ENCODE measurements around the gene LLPH.
A peak's percentile ranks its signal among the peaks of the same experiment; 100 is the strongest.

The LLPH gene

GRCh38 chr12:66141299-66141698, 10.7 kb upstream of the LLPH start:
- DNase-seq, result no peak

GRCh38 chr12:66140731-66141130, 10.2 kb upstream of the LLPH start:
- no peak for DNase-seq

DNA sequence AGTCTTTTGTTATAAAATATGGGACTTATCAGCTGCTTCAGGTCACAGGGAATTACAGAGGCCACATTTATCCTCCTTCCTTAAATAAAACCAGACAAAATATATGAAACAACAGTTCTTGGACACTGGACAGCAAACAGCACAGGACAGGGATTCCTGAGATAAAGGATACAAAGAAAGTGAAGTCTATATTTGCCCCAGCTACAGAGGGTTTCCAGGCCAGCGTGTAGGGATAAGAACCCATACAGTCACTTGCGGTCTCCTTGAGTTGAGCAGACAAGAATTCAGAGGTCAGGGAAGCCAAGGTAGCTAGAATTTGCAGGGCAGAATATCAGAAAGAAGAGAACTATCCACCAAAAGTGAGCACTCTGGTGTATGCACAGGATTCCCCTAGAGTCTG, 8.8 kb upstream of the LLPH start:
- DNase-seq, result no peak

- no peak for DNase-seq
Observed at GRCh38 chr12:66137937-66138336, 7.4 kb upstream of the LLPH start.

GRCh38 chr12:66132408-66132807, 1.9 kb upstream of the LLPH start:
- no peak for DNase-seq

GRCh38 chr12:66131067-66131688, 628 bp upstream of the LLPH start:
- DNase-seq, result no peak

DNA sequence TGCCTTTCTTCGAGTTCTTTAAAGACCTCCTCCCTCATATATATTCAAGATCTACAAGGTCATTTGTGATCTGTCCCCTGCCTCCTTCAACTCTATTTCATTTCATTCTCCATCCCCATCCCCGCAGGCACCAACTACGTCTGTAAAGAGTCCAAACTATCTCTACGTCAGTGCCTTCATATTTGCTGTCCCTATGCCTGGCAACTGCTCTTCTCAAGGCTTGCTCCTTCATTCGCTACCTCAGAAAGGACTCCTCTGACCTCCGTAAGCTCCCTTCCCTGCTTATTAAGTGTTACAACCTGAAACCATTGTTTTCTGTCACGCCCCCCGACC, 650 bp downstream of the LLPH start:
- no peak for DNase-seq

DNA sequence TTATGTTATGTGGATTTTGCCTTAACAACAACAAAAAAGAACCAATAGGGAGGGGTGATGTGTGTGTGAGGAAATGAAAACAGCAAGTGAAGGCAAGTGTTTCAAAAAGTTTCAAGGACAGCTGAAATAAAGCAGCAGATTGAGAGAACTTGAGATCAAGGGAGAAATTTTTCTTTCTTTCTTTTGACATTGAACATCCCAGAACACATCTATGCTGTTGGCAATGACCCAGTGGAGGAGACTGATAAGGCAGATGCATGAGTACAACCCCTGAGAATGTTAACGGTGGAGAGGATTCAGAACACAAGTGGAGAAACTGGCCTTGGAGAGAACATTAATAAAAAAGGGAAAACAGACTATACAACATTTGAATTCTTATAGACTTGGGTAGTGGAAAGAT, 2.9 kb downstream of the LLPH start:
- no peak for DNase-seq

GRCh38 chr12:66120477-66120876, 10.1 kb downstream of the LLPH start:
- no peak for DNase-seq

- no peak for DNase-seq
Observed at GRCh38 chr12:66119870-66120241, 10.7 kb downstream of the LLPH start.

DNA sequence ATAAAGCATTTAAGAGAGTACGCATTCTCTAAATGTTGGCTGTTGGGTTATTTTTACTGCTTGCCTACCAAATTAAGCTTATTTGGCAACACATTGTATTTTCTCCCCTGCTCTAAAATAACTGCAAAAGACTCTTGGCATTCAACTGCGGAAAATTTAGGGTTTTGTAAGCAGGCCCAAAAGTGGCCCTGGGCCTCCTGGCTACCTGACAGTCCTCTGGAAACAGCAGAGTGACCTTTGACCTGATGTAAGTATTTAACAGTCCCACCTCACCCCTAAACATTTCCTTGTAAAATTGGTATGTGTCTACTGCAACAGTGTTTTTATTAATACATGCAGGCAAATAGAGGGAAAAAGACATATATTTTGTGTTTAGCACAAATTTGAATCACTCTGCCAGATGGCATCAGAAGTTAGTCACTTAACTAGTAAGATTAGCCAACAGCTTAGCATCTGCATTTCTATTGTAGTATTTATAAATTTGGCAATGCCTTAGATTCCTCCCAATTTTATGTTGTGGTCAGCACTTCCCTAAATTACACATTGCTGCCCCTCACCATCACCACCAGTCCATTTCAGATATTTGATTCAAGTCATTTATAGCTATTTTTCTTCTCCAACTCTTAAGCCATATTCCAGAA, 11.2 kb downstream of the LLPH start:
- no peak for DNase-seq

GRCh38 chr12:66118240-66118891, 12.2 kb downstream of the LLPH start:
- DNase-seq, result no peak

- DNase-seq, result no peak
Observed at GRCh38 chr12:66117242-66117641, 13.3 kb downstream of the LLPH start.

DNA sequence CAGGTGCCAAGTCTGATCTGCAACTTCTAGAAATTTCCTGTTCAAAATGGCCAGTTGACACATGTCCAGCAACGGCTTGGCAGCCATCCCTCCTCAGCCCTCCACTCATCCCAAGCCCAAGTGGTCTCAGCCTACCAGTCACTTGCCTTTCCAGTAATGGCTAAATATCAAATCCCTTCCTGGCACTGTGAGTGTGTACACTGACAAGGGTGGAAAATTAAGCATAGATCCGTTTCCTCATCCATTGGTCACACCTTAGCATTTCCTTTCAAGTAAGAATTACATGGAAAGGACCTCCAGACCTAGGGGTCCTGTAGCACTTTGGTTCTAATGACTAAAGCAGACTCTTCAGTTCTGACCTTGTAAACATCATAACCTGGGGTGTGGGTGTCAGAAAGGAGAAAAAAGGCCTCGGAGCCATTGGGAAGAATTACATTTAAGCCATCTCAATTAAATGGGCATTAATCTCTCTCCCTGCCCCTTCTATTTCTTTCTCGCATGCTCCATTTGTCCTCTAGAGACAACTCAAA, 15.4 kb downstream of the LLPH start:
- no peak for DNase-seq

GRCh38 chr12:66113471-66113870, 17.1 kb downstream of the LLPH start:
- no peak for DNase-seq

DNA sequence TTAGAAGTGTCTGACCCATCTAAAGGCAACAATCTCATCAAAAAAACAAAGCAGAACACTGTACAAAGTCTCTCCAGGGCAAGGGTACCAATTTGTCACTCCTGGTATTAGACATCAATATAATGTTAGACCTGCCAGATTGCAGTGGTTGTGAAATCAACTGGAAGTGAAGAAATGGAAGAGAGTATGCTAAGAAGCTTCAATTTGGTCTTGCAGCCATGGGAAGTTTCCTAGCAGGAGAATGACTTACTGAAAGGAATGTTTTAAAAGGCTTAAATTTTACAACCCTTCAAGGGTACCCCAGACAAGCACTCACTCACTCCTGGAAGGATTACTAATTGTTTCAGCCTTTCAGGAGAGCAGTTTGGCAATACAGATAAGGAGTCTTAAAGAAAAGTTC, 18.9 kb downstream of the LLPH start:
- no peak for DNase-seq

- DNase-seq, result no peak
Observed at GRCh38 chr12:66109056-66109455, 21.5 kb downstream of the LLPH start.

DNA sequence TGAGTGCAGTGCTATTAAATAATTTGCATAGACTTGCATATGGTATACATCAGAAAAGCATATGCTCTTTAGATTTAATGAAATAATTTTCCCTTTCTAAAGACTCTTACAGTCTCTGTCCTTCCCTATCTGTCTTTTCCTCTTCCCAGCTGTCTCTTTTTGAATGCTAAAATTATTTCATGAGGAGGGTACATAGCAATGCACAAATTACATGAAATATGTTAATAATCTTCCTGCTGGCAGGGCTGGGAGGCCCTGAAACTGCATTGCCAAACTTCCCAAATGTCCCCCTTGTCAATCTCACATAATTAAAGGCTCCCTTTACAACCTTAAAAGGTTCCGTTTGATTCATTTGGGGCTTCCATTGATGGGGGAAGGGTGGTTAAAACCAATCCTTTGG, 22.2 kb downstream of the LLPH start:
- DNase-seq, result no peak

GRCh38 chr12:66107451-66107915, 23.1 kb downstream of the LLPH start:
- DNase-seq, result peak; percentile 2

GRCh38 chr12:66103016-66103913, 27.3 kb downstream of the LLPH start:
- no peak for DNase-seq

DNA sequence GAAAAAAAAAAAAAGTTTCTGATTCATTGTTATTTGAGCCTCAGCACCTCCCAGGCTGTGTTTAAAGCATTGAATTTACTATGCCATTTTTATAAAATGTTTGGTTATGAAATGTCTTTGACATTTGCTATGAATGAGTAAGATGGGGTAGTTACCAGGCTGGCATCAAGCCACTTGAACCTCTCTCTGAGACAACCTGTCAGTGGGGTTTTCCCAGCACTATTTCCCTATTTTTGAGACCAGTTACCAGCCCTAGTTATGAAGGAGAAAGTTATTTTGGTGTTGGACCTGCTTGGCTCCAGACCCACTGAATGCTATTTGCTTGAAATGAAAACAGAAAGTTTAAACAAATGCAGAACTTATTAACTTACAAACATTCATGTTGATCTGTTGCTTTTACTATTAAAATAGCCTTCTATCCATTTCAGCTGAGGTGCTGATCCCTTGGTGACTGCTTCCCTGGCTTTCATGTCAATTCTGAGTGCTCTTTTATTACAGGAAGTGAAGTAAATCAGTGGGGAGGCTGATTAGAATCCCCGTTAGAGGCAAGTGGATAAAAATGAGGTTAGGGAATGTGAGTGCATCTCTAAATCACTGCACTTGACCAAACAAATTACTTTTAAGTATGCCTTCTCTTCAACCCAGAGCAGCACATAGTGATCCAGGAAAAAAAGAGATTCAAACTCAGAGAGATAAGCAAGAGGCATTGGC, 37.8 kb downstream of the LLPH start:
- DNase-seq, result no peak

DNA sequence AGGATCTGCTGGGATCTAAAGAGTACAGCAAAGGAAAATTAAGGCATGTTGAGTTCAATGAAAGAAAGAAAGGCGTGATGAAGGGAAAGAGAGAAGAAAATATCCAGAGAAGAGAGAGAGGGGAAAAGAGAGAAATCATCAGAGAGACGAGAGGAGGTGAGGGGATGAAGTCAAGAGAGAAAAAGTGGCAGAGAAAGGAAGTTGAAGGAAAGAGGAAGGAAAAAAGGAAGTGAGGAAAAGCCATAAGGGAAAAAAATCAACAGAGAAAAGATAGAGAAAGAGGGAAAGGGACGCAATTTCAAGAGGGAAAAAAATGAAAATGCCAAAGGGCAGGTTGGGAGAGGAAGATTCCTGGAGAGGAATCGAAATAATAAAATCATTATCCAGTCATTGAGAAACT, 40.4 kb downstream of the LLPH start:
- DNase-seq, result no peak

All from stimulated activated CD4-positive, alpha-beta T cell treated with anti-CD3 and anti-CD28 coated beads, Interleukin-12 subunit alpha, Interleukin-12 subunit beta, amount 100 ng/mL, for 4 hours (primary cell).